ENCODE data around the gene TAAR6. TPM values are rescaled to one million over a fixed set of nuclear protein-coding genes. Genes with fewer than 3 reads are reported as not detected.
"Not testable (repeated sequence)": the region's sequence is repeated elsewhere in the genome, so short reads cannot be mapped to it uniquely, and the experiment has no call there.

TAAR6 gene, protein sequence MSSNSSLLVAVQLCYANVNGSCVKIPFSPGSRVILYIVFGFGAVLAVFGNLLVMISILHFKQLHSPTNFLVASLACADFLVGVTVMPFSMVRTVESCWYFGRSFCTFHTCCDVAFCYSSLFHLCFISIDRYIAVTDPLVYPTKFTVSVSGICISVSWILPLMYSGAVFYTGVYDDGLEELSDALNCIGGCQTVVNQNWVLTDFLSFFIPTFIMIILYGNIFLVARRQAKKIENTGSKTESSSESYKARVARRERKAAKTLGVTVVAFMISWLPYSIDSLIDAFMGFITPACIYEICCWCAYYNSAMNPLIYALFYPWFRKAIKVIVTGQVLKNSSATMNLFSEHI
- total RNA-seq, result not detected
- long read RNA-seq, result 0 reads

DNA sequence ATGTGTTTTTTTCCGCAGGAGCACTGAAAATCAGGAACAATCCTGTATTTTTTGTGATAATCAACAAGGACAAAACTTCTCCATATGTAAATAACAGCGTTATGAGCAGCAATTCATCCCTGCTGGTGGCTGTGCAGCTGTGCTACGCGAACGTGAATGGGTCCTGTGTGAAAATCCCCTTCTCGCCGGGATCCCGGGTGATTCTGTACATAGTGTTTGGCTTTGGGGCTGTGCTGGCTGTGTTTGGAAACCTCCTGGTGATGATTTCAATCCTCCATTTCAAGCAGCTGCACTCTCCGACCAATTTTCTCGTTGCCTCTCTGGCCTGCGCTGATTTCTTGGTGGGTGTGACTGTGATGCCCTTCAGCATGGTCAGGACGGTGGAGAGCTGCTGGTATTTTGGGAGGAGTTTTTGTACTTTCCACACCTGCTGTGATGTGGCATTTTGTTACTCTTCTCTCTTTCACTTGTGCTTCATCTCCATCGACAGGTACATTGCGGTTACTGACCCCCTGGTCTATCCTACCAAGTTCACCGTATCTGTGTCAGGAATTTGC, at the start of gene TAAR6:
Gene TAAR6 (plus strand): TSS at position 102 of the 557 bp plus-strand sequence. CDS start 0 bp downstream, at position 102.
- ATAC-seq, result no peak
- intact Hi-C loops (cut with micrococcal nuclease), result no loop called here
- DNase-seq, result no peak

- intact Hi-C loops (cut with micrococcal nuclease), result no loop called here
- ATAC-seq, result no peak
Observed at GRCh38 chr6:132520953-132521352, 49.2 kb upstream of the TAAR6 start.

DNA sequence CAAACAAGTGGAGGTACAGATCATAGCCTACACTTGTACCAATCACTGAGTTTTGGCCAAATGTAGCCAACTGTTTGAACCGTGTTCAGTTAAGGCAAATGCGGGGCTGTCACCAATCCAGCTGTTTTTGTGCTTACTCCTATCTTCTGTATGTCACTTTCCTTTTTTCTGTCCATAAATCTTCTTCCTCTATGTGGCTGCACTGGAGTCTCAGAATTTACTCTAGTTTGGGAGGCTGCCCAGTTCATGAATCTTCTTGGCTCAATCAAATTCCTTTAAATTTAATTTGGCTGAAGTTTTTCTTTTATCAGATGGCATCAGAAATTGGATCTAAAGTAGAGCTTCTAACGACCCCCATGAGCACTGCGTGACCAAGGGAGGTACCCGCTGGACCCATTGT, 45.5 kb upstream of the TAAR6 start:
- intact Hi-C loops (cut with micrococcal nuclease), result no loop called here
- no peak for ATAC-seq
- no peak for DNase-seq

More at GRCh38 chr6:132520953-132521352, 49.2 kb upstream of the TAAR6 start:
- DNase-seq, result no peak

GRCh38 chr6:132525866-132526265, 44.3 kb upstream of the TAAR6 start:
- intact Hi-C loops (cut with micrococcal nuclease), result no loop called here

GRCh38 chr6:132526461-132526860, 43.7 kb upstream of the TAAR6 start:
- no peak for DNase-seq
- no peak for ATAC-seq
- intact Hi-C loops (cut with micrococcal nuclease), result no loop called here

More at GRCh38 chr6:132525866-132526265, 44.3 kb upstream of the TAAR6 start:
- ATAC-seq (no peak), DNase-seq (no peak)

- ATAC-seq, result no peak
- no peak for DNase-seq
- intact Hi-C loops (cut with micrococcal nuclease), result no loop called here
Observed at GRCh38 chr6:132527791-132528190, 42.3 kb upstream of the TAAR6 start.

DNA sequence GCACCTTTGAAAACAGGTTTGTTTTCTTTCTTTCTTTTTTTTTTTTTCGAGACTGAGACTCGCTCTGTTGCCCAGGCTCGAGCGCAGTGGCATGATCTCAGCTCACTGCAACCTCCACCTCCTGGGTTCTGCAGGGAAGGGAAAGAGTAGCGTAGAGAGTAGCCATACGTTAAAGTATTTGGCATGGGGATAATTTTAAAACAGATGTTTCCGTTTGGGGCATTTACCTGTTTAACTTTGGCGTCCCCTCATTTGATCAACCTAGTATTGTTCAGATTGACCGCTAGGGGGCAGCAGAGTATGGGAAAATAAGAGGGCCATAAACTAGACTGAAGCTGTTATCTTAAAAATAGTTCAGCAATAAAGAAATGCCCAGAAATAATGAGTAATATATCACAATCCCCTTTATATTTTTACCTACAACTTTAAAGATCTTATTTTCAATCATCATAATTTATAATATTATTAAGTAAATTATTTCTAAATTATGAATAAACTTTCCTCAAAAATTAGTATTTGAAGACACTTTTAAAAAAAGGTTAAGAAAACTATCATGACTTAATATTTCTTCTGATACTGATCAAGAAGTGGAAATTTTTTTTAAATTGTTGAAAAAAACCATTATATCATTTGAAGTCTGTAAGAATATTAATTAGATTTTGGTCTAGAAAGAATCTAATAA, 39.7 kb upstream of the TAAR6 start:
- intact Hi-C loops (cut with micrococcal nuclease), result no loop called here
- ATAC-seq (peak; percentile 65), DNase-seq (no peak)

DNA sequence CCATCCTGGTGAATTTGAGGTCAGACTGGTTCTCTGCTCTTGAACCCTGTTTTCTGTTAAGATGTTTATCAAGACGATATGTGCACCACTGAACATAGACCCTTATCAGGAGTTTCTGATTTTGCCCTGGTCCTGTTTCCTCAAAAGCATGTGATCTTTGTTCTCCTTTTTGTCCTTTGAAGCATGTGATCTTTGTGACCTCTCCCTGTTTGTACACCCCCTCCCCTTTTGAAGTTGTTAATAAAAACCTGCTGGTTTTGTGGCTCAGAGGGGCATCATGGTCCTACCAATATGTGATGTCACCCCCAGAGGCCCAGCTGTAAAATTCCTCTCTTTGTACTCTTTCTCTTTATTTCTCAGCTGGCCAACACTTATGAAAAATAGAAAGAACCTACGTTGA, 35.6 kb upstream of the TAAR6 start:
- ATAC-seq; intact Hi-C loops (cut with micrococcal nuclease); DNase-seq: not testable (repeated sequence)

- intact Hi-C loops (cut with micrococcal nuclease), result no loop called here
Observed at GRCh38 chr6:132537145-132537544, 33.0 kb upstream of the TAAR6 start.

GRCh38 chr6:132537977-132538376, 32.1 kb upstream of the TAAR6 start, which contains the start of gene TAAR9:
TSS of gene TAAR9 (plus strand) at chr6:132538277. CDS start at chr6:132538290, 13 bp downstream.
- DNase-seq, result no peak
- intact Hi-C loops (cut with micrococcal nuclease), result no loop called here
- no peak for ATAC-seq

More at GRCh38 chr6:132537145-132537544, 33.0 kb upstream of the TAAR6 start:
- DNase-seq (no peak), ATAC-seq (no peak)

DNA sequence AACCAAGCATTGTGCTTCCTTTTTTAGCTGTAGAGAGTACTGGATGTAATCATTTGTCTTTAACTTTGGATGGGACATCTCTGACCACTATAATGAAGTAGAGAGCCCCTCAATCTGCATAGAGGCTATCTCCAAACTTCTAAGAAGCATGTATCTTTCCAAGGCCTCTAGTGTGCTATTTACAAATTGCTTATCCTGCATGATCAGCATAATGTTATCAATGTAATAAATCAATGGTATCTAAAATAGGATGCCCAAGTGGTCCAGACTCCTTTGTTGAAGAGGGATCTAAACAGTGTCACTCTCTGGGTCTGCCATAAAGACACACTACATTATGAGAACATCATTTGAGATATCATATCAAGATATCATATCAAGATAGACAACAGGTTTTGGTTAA, 25.3 kb upstream of the TAAR6 start:
- ATAC-seq (no peak), DNase-seq (no peak)
- intact Hi-C loops (cut with micrococcal nuclease), result no loop called here

GRCh38 chr6:132548746-132549463, 21.2 kb upstream of the TAAR6 start:
- no peak for DNase-seq
- no peak for ATAC-seq
- intact Hi-C loops (cut with micrococcal nuclease), result no loop called here

DNA sequence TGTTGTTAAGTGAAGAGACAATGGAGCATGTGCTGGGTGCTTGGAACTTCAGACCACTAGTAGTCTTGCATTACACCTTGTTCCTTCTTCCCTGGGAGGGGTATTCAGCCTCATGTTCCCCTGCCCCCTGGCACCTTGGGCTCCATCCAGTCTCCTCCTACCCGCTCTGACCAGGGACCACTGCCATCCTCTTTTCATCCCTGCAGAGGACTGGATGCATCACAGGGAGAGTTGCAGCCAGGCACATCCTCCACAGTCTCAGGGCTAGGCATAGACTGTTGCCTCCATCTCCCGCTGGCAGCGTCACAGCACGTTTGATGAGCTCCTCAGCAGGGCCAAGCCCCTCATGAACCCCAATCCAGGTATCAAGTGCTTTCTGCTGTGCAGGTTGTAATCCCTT, 18.9 kb upstream of the TAAR6 start:
- intact Hi-C loops (cut with micrococcal nuclease), result no loop called here
- ATAC-seq, result no peak
- no peak for DNase-seq

GRCh38 chr6:132552372-132552771, 17.8 kb upstream of the TAAR6 start, which contains the start of gene TAAR8:
TSS of gene TAAR8 (plus strand) at chr6:132552672. CDS start at chr6:132552693, 21 bp downstream.
- no peak for DNase-seq
- intact Hi-C loops (cut with micrococcal nuclease), result no loop called here
- no peak for ATAC-seq

DNA sequence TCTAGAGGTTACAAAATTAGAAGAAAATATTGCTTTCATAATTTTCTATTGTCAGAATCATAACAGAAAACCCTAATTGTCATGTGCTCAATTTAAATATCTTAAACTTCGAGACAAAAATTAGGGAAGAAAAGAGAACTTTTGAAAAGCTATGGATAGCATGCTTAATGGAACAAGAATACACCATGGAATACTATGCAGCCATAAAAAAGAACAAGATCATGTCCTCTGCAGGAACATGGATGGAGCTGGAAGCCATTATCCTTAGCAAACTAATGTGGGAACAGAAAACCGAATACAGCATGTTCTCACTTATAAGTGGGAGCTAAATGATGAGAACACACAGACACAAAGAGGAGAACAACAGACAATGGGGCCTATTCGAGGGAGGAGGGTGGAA, 10.0 kb upstream of the TAAR6 start:
- intact Hi-C loops (cut with micrococcal nuclease); ATAC-seq; DNase-seq: not testable (repeated sequence)

DNA sequence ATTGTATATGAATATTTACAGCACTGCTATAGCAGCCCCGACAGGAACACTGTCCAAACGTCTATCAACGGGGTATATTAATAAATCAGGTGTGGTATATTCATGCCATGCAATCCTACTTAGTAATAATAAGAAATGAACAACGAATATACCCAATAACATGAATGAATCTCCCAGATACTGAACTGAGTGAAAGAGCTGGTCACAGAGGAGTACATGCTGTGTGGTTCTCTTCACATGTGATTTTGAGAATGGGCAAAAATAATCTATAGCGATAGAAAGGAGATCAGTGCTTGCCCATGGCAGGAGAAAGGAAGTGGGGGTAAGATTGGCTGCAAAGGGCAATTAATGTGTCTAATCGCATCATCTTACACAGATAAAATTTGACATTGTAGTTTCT, 3.7 kb upstream of the TAAR6 start:
- no peak for DNase-seq
- intact Hi-C loops (cut with micrococcal nuclease), result no loop called here
- no peak for ATAC-seq

DNA sequence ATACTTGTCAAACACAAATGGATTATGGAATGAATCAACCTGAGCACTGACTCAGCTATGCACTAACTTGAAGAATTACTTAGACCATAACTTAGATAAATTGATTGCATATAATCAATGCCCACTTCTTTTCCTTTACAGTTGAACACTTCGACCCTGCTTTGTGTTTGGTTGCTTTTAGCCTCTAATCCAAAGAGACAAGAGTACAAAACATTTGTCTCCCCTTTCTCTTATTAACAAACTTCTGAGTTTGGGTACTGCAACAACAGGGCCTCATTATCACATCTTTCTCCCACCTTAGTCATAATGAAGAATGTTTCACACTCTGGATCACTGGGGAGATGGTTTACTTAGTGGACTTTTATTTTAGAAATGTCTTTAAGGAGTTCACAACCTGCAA, 2.6 kb upstream of the TAAR6 start:
- DNase-seq (no peak), ATAC-seq (no peak)
- intact Hi-C loops (cut with micrococcal nuclease), result no loop called here

DNA sequence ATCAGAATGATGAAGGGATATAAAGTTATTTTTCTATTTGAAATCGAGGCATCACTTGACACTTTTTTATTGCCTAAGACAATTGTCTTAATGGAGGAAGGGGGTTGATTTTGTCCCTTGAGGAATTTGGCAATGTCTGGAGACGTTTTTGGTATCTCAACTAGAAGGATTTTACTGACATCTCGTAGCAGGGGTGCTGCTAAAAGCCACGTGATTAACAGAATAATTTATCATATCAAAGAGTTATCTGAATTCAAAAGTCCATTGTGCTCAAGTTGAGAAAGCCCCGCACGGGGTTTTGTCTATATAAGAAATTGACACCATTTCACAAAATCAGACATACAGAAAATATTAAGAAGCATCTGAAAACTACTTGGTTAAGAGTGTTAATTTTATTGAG, 1.5 kb upstream of the TAAR6 start:
- intact Hi-C loops (cut with micrococcal nuclease), result no loop called here
- no peak for DNase-seq
- ATAC-seq, result no peak

- ATAC-seq (no peak), DNase-seq (no peak)
- intact Hi-C loops (cut with micrococcal nuclease), result no loop called here
Observed at GRCh38 chr6:132569170-132569569, 952 bp upstream of the TAAR6 start.

DNA sequence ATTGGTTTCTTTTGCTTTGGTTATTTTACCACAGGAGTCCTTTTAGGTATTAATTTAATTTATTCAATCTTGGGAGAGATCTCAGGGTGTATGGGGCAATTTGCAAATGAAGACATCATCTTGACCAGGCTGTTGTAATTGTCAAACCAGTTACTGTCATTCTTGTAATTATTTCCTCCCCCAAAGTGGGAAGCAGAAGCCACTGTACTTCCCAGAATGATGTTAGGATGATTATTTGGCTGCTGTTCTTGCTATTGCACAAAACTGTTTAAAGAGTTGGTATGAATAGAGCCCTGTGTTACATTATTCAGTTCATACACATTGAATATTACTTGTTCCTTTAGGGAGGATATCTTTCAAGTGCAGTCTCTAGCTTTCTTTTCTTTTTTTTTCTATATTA, 1.7 kb downstream of the TAAR6 start:
- intact Hi-C loops (cut with micrococcal nuclease), result no loop called here
- ATAC-seq (no peak), DNase-seq (no peak)

Measured in left ventricle myocardium superior (tissue), 1 donor.